Suprapubic skin (tissue), 4 donors: ENCODE measurements around the gene TSPYL2.

Experiments used
- EP300 ChIP-seq: sonication (generic); formaldehyde crosslinking; IDR thresholded peaks from one replicate; pipeline ENCODE4 v1.6.1; 2017; ENCODE audit warnings: antibody characterized with exemption
- POLR2A ChIP-seq, 2 donors: fragments of 450-650 bp; IDR thresholded peaks; one replicate each; pipeline ENCODE4 v1.6.1; 2017; ENCODE audit warnings: antibody characterized with exemption in 2 of 2, mild to moderate bottlenecking in 2 of 2, moderate library complexity in 2 of 2
- POLR2AphosphoS5 ChIP-seq, 3 donors: sonication (generic); formaldehyde crosslinking; IDR thresholded peaks; one replicate each; pipeline ENCODE4 v1.6.1; 2017; ENCODE audit warnings: antibody characterized with exemption in 3 of 3
- TF ChIP-seq, protein P1 (sequence below), 2 donors: fragments of 200-600 bp in 1 of 2; fragments of 450-650 bp in 1 of 2; sonication (generic) in 1 of 2; IDR thresholded peaks; one replicate each; pipeline ENCODE4 v1.5.1; 2016 to 2019; ENCODE audit warnings: antibody characterized with exemption in 2 of 2, mild to moderate bottlenecking in 1 of 2, moderate library complexity in 1 of 2

DNA sequence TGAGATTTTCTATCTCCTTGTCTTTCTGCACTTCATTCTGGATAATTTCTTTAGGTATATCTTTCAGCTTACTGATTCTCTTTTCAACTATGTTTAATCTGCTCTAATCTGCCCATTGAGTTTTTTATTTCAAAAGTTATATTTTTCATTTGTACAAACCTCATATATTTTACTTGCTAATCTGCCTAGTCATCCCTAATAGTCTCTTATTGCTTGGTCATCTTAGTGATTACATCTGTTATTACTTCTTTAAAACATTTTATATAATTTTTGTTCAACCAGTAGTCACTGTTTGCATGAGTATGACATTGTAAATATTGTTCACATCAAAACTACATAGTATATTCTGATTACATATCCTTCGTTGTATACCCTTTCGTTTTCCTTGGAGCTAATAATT is 44.2 kb downstream of the TSPYL2 start:
- TF ChIP-seq EP300, result no peak
- no peak for TF ChIP-seq POLR2A (IDR thresholded peaks at IDR 0.05)
- TF ChIP-seq, protein P1, sequence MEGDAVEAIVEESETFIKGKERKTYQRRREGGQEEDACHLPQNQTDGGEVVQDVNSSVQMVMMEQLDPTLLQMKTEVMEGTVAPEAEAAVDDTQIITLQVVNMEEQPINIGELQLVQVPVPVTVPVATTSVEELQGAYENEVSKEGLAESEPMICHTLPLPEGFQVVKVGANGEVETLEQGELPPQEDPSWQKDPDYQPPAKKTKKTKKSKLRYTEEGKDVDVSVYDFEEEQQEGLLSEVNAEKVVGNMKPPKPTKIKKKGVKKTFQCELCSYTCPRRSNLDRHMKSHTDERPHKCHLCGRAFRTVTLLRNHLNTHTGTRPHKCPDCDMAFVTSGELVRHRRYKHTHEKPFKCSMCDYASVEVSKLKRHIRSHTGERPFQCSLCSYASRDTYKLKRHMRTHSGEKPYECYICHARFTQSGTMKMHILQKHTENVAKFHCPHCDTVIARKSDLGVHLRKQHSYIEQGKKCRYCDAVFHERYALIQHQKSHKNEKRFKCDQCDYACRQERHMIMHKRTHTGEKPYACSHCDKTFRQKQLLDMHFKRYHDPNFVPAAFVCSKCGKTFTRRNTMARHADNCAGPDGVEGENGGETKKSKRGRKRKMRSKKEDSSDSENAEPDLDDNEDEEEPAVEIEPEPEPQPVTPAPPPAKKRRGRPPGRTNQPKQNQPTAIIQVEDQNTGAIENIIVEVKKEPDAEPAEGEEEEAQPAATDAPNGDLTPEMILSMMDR (IDR thresholded peaks at IDR 0.05), result no peak
- TF ChIP-seq POLR2AphosphoS5 (IDR thresholded peaks at IDR 0.05), result no peak
